Measurements from ENCODE around the gene RPS15.
"Not testable (repeated sequence)": the region's sequence is repeated elsewhere in the genome, so short reads cannot be mapped to it uniquely, and the experiment has no call there.

Gene RPS15

DNA sequence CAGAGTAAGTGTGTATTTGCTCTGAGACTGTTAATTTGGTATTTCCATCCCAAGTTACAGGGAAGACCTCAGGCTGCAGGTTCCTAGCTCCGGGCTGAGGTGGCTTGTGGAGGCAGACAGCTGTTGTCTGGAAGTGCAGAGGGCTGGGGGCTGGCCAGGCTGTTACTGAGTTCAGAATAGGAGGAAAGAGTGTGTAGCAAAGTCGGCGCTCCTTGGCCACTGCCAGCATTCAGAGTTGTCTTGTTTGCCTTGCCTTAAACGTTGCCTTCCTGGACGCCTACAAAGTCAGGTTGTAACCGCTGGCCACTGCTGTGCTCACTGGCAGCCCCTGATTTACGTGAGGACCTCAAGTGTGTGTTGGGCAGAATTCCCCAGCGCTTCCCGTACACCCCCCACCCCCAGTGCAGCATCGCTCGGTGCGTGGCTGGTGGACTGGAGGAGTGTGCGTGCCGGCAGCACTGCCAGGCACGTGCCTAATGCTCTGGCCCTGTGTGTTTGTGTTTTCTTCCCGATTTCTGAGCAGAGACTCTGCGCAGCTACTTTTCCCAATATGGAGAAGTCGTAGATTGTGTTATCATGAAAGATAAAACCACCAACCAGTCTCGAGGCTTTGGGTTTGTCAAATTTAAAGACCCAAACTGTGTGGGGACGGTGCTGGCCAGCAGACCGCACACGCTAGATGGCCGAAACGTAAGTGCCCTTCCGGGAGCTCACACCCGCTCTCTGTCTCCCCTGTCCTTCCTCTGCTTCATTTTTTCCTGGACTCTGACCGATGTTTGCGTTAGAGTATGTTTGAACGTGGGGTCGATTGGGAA, 20.3 kb upstream of the RPS15 start:
- peaks cover 73% of the 10 kb centered on the region for H3K36me3 ChIP-seq (replicated peaks; ENCODE audit: low read depth, low read length)
- peaks cover 99% of the 10 kb centered on the region for H3K79me2 ChIP-seq (ENCODE audit: low read length)
- no peak overlapping the region for H3K27ac ChIP-seq (ENCODE audit: low read length)
- TF ChIP-seq, protein P1, sequence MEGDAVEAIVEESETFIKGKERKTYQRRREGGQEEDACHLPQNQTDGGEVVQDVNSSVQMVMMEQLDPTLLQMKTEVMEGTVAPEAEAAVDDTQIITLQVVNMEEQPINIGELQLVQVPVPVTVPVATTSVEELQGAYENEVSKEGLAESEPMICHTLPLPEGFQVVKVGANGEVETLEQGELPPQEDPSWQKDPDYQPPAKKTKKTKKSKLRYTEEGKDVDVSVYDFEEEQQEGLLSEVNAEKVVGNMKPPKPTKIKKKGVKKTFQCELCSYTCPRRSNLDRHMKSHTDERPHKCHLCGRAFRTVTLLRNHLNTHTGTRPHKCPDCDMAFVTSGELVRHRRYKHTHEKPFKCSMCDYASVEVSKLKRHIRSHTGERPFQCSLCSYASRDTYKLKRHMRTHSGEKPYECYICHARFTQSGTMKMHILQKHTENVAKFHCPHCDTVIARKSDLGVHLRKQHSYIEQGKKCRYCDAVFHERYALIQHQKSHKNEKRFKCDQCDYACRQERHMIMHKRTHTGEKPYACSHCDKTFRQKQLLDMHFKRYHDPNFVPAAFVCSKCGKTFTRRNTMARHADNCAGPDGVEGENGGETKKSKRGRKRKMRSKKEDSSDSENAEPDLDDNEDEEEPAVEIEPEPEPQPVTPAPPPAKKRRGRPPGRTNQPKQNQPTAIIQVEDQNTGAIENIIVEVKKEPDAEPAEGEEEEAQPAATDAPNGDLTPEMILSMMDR (IDR thresholded peaks at IDR 0.05; ENCODE audit: low read depth, low read length), result no peak
- TF ChIP-seq EZH2phosphoT487 (IDR thresholded peaks at IDR 0.05; ENCODE audit: low read depth), result no peak
- peaks cover 91% of the 10 kb centered on the region for H4K20me1 ChIP-seq (ENCODE audit: insufficient read depth, low read length)
- H3K4me3 ChIP-seq (ENCODE audit: low read length), result no peak overlapping the region
- no peaks in the 10 kb centered on the region for H3K9me3 ChIP-seq (ENCODE audit: insufficient read depth, low read length)
- H3K4me2 ChIP-seq (ENCODE audit: low read length), result no peak overlapping the region
- H3K27me3 ChIP-seq (ENCODE audit: low read depth, low read length), result no peaks in the 10 kb centered on the region
- H3K9ac ChIP-seq (ENCODE audit: low read length), result no peak overlapping the region
- no peak overlapping the region for H2AFZ ChIP-seq (ENCODE audit: low read depth, low read length)
- H3K4me1 ChIP-seq (ENCODE audit: low read length), result peaks cover 24% of the 10 kb centered on the region

DNA sequence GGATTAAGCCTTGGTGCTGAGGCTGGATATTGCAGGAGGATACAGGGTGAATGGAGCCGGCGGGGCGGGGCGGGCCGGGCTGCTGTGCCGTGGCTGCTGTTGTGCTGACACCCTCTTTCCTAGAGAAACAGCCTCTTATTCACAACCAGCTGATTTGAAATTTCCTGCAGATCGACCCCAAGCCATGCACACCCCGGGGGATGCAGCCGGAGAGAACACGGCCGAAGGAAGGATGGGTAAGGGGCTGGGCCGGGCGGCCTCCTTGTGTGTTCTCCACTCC, 19.8 kb upstream of the RPS15 start:
- H3K4me3 ChIP-seq (ENCODE audit: low read length), result no peak overlapping the region
- TF ChIP-seq, protein P1 (IDR thresholded peaks at IDR 0.05; ENCODE audit: low read depth, low read length), result no peak
- no peak for TF ChIP-seq EZH2phosphoT487 (IDR thresholded peaks at IDR 0.05; ENCODE audit: low read depth)
- H2AFZ ChIP-seq (ENCODE audit: low read depth, low read length), result no peak overlapping the region
- no peaks in the 10 kb centered on the region for H3K9me3 ChIP-seq (ENCODE audit: insufficient read depth, low read length)
- no peak overlapping the region for H3K4me2 ChIP-seq (ENCODE audit: low read length)
- H3K9ac ChIP-seq (ENCODE audit: low read length), result no peak overlapping the region
- H3K36me3 ChIP-seq (replicated peaks; ENCODE audit: low read depth, low read length), result peaks cover 73% of the 10 kb centered on the region
- H3K27me3 ChIP-seq (ENCODE audit: low read depth, low read length), result no peaks in the 10 kb centered on the region
- H3K27ac ChIP-seq (ENCODE audit: low read length), result no peak overlapping the region
- peaks cover 99% of the 10 kb centered on the region for H3K79me2 ChIP-seq (ENCODE audit: low read length)
- H3K4me1 ChIP-seq (ENCODE audit: low read length), result peaks cover 18% of the 10 kb centered on the region
- H4K20me1 ChIP-seq (ENCODE audit: insufficient read depth, low read length), result peaks cover 91% of the 10 kb centered on the region

DNA sequence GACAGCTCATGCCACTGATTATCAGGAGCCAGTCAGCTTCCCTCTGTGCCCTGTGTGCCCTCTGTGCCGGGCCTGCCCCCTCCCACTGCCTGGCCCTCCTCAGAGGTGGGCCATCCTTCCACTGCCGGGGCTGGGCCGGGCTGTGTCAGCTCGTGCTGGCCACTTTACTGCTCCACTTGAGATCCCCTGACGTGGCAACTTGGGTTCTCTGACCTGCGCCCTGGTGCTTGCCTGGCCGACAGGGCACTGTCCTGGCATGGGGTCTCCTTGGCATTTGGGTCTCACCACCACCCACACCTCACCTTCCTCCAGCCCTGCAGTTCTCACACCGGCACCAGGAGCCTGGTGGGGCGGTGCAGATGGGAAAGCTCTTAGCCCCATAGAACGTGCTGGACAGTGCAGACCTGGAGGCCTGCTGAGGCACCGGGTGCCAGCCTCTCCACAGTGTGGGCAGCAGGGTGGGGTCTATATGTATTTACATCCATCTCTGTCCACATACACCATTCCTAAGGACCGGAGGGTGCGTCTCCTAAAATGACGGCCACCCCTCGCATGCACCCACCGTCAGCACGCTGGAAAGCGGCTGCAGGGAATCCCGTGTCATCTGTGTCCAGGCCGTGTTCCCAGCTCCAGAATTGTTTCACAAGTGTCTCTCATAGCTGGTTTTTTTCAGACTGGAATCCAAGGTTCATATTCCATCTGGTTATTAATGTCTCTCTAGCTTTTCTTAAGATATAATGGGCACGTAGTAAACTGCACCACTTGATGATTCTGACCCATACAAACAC, 19.1 kb upstream of the RPS15 start:
- Histone ChIP-seq H4K20me1 (ENCODE audit: insufficient read depth, low read length) (peaks cover 91% of the 10 kb centered on the region), H3K36me3 (replicated peaks; ENCODE audit: low read depth, low read length) (peaks cover 73% of the 10 kb centered on the region), H3K9ac (ENCODE audit: low read length) (no peak overlapping the region)

DNA sequence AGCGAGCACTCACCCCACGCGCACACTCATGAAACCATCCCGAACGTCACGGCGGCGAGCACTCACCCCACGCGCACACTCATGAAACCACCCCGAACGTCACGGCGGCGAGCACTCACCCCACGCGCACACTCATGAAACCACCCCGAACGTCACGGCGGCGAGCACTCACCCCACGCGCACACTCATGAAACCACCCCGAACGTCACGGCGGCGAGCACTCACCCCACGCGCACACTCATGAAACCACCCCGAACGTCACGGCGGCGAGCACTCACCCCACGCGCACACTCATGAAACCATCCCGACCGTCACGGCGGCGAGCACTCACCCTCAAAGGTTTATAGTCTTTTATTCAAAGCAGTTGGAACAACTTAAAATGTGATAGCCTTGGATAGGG, 18.1 kb upstream of the RPS15 start:
- not testable (repeated sequence) for H3K4me1 ChIP-seq (ENCODE audit: low read length); H3K4me2 ChIP-seq (ENCODE audit: low read length); H3K9me3 ChIP-seq (ENCODE audit: insufficient read depth, low read length); H3K4me3 ChIP-seq (ENCODE audit: low read length); H3K27ac ChIP-seq (ENCODE audit: low read length); H3K27me3 ChIP-seq (ENCODE audit: low read depth, low read length); H3K9ac ChIP-seq (ENCODE audit: low read length); H2AFZ ChIP-seq (ENCODE audit: low read depth, low read length)
- Histone ChIP-seq H3K79me2 (ENCODE audit: low read length) (peaks cover 98% of the 10 kb centered on the region), H3K36me3 (replicated peaks; ENCODE audit: low read depth, low read length) (peaks cover 80% of the 10 kb centered on the region), H4K20me1 (ENCODE audit: insufficient read depth, low read length) (peaks cover 90% of the 10 kb centered on the region)

More for the DNA sequence above, 19.1 kb upstream of the RPS15 start:
- no peak overlapping the region for H3K4me3 ChIP-seq (ENCODE audit: low read length)
- TF ChIP-seq, protein P1 (IDR thresholded peaks at IDR 0.05; ENCODE audit: low read depth, low read length), result no peak
- no peak for TF ChIP-seq EZH2phosphoT487 (IDR thresholded peaks at IDR 0.05; ENCODE audit: low read depth)
- no peak overlapping the region for H2AFZ ChIP-seq (ENCODE audit: low read depth, low read length)
- no peak overlapping the region for H3K4me2 ChIP-seq (ENCODE audit: low read length)
- peaks cover 99% of the 10 kb centered on the region for H3K79me2 ChIP-seq (ENCODE audit: low read length)
- no peaks in the 10 kb centered on the region for H3K9me3 ChIP-seq (ENCODE audit: insufficient read depth, low read length)
- no peaks in the 10 kb centered on the region for H3K27me3 ChIP-seq (ENCODE audit: low read depth, low read length)
- H3K27ac ChIP-seq (ENCODE audit: low read length), result no peak overlapping the region
- peaks cover 12% of the 10 kb centered on the region for H3K4me1 ChIP-seq (ENCODE audit: low read length)
